T follicular helper cell (primary cell): Measurements from ENCODE around the gene ANKS1A.
"Not testable (repeated sequence)": the region's sequence is repeated elsewhere in the genome, so short reads cannot be mapped to it uniquely, and the experiment has no call there.

Source experiments
- DNase-seq: peaks from one replicate; pipeline ENCODE4 v3.0.0-alpha.2; 2020; ENCODE audit warnings: low read depth

Gene ANKS1A

DNA sequence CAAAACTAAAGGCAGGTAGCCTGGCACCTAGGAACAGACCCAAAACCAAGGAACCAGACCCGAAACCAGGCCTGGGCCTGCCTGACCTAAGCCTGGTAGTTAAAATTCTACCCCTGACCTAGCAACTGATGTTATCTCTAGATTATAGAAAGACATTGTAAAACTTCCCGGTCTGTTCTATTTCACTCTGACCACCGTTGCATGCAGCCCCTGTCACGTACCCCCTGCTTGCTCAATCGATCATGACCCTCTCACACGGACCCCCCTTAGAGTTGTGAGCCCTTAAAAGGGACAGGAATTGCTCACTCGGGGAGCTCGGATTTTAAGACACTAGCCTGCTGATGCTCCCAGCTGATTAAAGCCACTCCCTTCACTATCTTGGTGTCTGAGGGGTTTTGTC is 109.4 kb downstream of the ANKS1A start:
- DNase-seq, result not testable (repeated sequence)

DNA sequence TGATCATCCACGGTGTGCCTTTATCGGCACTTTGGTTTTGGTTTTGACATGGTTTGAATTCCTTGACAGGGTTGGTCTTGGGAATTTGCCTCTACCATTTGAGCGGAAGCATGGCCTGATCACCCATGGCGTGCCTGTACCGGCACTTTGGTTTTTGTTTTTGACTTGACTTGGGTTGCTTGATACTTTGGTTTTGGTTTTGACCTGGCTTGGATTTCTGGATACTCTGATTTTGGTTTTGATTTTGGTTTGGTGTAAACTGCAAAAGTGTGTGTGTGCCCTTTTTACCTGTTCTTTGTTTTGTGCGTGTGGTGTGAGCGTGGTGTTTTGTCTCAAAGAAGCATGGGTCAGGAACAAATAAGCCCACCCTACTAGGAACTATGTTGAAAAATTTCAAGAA is 110.1 kb downstream of the ANKS1A start:
- DNase-seq, result not testable (repeated sequence)

DNA sequence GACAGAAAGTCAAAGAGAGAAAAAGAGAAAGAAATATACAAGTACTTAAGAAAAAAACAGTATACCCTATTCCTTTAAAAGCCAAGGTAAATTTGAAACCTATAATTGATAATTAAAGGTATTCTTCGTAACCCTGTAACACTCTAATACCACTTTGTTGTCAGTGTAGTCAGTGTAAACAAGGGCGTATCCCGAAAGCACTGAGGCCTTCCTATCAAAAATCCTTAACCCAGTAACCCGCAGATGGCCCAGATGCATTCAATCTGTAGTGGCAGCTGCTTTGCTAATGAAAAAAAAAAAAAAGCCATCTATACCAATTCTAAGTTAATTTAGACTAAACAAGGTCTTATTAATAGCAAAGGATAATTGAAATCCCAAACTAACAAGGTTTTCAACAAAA is 110.9 kb downstream of the ANKS1A start:
- not testable (repeated sequence) for DNase-seq

DNA sequence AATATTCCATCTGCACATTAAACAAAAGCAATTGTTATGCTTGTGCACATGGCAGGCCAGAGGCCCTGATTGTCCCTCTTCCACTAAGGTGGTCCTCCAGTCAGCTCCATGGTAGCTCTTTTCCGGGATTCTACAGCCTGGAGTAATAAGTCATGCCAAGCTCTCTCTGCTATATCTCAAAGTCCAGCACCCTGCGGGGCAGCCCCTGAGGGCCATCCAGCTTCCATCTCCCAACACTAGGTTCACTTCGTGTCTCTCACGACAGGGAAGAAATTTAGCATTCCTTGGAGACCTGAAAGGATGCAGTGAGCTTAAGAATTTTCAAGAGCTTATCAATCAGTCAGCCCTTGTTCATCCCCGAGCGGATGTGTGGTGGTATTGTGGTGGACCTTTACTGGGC is 112.3 kb downstream of the ANKS1A start:
- not testable (repeated sequence) for DNase-seq

DNA sequence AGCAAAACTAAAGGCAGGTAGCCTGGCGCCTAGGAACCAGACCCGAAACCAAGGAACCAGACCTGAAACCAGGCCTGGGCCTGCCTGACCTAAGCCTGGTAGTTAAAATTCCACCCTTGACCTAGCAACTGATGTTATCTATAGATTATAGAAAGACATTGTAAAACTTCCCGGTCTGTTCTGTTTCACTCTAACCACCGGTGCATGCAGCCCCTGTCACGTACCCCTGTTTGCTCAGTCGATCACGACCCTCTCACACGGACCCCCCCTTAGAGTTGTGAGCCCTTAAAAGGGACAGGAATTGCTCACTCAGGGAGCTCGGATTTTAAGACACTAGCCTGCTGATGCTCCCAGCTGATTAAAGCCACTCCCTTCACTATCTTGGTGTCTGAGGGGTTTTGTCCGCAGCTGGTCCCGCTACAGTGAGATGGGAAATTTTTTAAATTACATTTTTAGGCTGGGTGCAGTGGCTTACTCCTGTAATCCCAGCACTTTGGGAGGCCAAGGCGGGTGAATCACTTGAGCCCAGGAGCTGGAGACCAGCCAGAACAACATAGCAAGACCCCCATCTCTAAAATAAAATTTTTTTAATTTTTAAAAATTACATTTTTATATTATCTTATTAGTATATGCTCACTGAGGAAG is 115.0 kb downstream of the ANKS1A start:
- not testable (repeated sequence) for DNase-seq

DNA sequence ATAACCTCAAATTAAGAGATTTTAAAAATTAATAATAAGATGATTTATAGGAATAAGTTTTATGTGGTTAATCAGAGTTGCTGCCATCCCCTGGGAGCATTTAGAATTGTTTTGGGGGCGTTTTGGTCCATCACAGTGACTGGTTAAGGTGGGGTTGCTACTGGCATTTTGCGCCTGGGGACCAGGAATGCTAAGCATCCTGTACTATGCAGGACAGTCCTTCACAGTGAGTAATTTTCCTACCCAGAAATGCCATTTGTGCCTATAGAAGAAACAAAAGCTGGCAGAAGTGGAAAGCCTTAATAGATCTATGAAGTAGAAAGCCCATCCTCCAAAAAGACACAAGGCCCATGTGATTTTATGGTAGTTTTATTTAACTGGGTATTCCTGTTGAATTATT is 118.0 kb downstream of the ANKS1A start:
- DNase-seq, result no peak

DNA sequence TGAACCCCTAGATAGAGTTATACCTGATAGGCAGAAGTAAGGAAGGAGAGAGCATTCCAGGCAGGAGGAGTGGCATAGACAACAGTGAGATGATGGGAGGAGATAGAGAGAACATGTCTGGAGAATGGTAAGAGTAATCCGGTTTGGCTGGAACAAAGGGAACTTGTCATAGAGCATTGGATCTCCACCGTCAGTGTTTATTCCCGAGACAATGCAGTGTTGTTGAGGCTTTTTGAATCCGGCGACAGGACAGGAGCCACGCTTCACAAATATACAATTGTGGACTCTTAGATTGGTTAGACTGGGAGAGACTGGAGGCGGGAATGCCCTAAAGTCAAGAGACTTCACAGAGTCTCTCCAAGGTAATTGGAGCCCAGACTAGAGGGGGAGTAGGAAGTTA is 119.8 kb downstream of the ANKS1A start:
- DNase-seq, result no peak

DNA sequence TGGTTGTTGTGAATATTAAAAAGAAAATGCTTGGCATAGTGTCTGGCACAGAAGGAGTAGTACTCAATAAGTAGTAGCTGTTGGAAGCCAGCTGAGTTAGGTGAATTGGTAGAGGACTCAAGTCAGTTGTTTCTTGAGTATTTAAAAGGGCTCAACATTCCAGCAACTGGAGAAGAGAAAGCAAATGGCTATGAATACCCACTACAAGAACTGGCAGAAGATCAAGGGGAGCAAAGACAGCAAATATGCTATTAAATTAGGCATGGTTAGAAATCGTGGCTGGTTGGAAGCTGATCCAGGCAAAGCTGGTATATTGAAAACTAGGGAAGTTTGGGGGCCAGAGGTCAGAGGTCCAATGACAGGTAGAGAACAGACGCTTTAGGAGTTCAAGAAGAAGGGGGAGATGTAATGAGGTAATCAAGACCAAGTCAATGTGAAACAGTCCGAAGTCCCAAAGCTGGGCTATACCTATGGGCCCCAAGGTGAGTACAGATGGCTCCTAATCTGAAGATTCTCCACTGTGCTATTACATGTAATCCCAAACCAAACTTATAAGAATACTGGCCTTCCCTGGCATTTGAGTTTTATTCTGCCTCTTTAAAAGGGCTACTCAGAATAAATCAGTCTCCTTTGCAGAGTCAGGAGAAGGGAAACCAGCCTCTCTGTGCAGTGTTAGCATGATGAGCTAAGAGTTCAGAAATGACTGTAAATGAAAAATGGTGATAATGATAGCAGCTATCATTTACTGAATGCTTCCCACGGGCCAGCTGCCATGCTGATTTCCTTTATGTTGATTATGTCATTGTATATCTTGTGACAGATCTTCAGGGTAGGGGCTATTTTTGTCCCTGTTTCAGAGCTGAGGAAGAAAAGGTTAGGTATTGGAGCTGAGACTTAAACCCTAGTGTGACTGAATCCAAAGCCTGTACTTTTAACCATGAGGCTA is 122.3 kb downstream of the ANKS1A start:
- no peak for DNase-seq

DNA sequence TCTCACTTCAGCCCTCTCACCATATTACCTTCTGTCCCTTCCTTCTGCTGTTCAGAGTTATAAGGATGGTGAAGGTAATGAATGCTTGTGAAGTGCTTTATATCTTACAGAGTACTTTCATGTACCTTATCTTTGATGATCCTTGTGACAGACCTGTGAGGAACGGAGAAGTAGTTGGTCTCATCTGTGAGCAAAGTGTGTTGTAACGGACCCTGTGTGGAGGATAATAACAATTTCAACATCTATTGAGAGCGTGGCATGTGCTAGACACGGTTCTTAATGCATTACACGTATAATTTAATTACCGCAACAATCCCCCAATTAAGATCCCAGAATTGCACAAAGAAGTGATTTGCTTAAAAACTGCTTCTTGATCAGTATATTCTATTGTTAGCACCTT is 124.6 kb downstream of the ANKS1A start:
- no peak for DNase-seq

DNA sequence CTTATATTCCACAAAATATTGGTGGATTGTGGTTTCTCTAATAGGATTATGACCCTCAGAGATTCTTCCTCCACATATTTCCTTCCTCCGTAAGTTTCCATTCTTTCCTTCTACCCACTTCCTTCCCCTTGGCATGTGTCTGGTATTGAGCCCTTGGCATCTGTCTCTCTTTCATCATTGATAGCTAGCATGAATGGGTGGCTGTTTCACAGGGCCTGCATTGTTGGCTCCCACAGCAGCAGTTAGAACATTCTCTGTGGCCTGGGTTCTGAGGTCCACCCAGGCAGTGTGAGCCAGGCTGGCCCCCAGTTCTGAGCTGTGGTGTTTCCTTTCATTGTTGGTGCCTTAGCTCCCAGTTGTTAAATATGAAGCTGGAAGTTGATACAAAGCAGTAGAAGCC is 125.3 kb downstream of the ANKS1A start:
- DNase-seq, result no peak

DNA sequence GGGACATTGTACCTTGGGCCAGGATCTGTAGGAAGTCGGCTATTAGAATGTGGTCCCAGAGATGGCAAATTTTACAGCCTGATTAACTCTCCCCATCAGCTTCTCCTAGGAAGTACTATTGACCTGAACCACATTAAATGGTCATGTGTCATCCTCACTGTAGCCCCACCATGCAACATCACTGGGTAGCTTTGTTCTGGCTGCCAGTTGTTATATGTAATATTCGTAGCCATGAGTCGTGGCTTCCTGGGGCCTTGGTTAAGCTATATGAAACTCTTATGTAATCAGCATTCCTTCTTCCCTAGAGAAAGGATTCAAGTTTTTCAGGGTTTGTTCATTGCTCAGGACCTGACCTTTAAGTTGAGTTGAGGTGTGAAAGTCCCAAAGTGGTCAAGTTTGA is 125.7 kb downstream of the ANKS1A start:
- no peak for DNase-seq

DNA sequence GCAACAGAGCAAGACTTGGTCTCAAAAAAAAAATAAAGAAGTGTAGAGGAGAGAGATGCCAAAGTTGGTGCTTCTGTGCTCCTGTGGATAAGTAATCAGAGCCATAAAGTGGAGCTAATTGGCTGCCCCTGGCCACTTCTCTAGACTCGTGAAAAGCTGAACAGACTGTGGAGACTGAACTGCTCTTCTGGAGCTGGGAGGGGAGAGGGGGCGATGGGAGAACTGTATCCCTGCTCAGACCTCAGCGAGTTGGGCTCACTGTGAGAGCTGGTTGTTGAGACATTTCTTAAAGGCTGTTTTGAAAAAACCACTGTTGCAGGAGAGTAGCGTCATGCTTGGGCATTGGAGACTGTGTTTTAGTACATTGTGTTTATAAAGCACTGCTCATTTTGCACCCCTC is 126.4 kb downstream of the ANKS1A start:
- no peak for DNase-seq

DNA sequence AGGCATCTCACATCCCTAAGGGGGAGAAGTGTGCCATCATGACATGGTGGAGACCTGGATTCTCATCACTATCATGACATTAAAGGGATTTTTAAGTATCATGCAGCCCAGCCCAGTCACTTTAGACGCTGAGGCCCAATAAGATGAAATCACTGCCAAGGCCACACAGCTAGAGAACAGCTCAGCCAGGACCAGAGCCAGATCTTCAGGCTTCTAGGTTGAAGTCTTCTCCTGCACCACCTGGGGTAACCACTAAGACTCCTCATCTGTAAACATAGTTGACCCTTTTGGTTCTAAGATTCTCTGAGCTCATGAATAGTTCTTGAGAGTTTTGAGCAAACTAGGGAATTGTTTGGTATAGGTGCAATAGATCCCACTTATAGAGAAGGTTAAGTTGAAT is 126.9 kb downstream of the ANKS1A start:
- DNase-seq, result no peak

DNA sequence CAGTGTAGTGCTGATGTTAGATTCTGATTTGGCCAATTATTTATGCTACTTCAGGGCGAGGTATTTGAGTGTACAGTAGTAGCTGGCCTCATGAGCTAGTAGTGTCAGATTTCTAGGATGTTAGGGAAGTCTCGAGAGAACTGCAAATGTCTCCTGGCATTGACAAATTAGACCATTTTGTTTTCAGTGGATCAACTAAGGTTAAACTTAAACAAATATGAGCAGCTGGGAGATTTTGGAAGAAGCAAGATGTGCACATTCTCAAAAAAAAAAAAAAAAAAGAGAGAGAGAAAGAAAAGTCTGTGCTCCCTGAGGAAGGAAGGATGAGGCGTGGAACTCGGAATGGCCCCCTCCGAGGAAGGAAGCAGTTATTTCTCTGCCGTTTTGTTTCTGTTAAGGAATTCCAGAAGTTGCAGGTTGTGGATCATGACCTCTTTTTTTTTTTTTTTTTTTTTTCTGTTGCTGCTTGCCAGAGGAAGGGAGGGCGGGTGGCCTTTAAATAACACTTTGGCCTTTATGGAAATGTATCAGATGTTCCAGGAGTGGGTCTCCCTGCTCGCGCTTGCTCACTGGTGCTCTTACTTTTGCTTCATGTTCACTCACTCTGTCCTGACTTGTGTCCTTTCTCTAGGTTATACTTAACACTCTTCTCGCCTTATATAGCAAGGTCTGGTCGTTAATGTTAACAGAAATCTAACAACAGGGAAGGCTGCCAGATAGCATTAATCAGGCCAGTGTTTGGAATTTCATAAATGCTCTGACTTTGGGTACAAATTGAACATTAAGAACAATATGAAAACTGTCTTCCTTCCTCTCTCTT is 127.7 kb downstream of the ANKS1A start:
- no peak for DNase-seq

DNA sequence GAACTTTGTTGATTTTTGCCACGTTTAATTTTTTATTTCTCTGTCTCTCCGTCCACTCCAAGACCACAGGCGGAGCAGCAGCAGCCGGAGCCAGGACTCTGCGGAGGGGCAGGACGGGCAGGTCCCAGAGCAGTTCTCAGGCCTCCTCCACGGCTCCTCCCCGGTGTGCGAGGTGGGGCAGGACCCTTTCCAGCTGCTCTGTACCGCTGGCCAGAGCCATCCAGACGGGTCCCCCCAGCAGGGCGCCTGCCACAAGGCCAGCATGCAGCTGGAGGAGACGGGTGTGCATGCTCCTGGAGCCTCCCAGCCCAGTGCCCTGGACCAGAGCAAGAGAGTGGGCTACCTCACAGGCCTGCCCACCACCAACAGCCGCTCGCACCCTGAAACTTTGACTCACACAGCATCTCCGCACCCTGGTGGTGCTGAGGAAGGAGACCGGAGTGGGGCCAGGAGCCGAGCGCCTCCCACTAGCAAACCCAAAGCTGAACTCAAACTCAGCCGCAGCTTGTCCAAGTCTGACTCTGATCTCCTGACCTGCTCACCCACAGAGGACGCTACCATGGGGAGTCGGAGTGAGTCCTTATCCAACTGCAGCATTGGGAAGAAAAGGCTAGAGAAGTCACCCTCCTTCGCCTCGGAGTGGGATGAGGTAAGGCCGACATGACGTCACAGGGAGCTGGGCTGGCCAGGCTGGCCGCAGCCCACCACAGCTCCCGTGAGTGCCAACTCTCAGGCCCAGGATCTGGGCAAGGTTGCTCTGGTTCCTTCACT is 128.5 kb downstream of the ANKS1A start:
- no peak for DNase-seq

DNA sequence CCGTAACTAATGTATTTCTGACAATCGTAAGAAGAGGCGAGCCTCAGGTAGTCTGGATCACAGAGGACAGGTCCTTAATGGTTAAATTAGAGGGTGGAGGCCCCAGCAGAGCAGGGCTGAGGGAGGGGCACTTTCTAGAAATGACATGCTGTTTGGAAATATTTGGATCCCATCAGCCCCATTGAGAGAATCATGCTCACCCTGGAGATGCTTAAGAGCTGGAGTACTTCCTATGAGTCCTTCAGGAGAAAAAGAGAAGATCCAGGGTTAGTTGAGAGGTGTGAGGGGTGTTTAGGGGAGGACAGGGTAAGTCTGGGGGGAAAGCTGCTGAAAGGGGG is 129.1 kb downstream of the ANKS1A start:
- DNase-seq, result no peak

DNA sequence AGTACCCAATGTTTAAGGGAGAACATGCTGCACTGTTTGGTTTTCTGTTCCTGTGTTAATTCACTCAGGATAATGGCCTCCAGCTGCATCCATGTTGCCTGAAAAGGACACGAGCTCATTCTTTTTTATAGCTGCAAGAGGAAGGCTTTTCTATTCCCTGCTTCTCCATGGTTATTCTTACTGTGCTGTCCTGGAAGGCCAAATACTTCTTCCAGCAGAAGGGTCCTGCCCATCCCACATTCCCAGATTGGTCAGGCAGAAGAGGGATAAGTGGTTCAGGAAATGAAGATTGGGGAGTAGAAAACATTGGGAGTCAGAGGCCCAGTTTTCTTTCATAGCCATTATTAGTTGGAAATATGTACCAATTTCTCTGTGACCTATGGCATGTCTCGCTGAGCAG is 129.7 kb downstream of the ANKS1A start:
- no peak for DNase-seq

DNA sequence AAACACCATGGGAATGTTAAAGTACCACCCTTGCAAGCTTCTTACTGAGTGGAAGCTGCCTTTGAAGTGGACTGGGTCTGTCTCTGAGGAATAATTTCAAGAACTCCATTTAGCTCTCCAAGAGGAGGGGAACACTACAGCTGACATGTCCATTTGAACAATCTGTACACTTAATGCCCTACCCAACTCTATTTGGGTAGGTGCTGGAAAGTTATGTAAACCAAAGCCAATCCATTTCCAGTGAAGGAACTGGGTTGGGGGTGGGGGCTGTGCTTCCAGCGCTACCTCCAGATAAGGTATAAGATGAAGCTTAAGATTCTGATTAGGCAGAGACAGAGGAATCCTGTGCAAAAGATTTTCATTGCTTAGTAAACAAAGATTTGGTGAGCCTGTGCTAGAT is 130.1 kb downstream of the ANKS1A start:
- no peak for DNase-seq

DNA sequence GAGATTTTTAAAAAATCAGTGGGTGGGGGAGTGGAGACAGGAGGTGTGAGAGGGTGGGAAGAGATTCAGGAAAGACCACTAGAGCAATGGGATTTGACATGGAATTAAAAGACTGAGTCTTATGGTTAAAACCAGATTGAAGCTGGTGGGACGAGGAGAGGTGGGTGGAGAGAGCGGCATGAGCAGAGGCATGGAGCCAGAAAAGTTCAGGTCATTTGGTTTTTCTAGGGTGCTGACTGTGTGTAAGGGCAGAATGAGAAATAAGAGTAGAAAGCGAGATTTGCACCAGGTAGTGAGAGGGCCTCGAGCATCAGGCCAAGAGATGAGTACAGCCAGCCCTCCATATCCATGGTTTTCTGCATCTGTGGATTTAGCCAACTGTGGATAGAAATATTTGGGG is 130.8 kb downstream of the ANKS1A start:
- no peak for DNase-seq

DNA sequence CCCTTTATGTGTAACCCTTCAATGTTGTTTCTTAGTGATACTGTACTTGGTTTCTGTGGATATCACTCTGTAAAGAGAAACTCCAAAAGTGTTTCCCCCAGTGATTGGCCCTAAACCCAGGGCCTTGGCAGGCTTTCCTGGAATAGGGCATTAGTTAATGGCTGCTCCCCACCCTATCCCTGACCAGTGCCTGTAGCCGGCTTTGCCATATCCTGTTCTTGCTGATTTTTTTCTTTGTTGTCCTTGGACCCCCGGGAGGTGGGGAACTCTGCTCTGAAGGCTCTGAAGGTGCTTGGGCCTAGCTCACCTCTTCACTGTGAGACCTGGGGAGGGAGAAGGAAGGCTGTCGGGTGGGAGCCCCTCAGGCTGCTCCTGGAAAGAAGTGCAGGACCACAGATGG is 131.9 kb downstream of the ANKS1A start:
- DNase-seq, result no peak

DNA sequence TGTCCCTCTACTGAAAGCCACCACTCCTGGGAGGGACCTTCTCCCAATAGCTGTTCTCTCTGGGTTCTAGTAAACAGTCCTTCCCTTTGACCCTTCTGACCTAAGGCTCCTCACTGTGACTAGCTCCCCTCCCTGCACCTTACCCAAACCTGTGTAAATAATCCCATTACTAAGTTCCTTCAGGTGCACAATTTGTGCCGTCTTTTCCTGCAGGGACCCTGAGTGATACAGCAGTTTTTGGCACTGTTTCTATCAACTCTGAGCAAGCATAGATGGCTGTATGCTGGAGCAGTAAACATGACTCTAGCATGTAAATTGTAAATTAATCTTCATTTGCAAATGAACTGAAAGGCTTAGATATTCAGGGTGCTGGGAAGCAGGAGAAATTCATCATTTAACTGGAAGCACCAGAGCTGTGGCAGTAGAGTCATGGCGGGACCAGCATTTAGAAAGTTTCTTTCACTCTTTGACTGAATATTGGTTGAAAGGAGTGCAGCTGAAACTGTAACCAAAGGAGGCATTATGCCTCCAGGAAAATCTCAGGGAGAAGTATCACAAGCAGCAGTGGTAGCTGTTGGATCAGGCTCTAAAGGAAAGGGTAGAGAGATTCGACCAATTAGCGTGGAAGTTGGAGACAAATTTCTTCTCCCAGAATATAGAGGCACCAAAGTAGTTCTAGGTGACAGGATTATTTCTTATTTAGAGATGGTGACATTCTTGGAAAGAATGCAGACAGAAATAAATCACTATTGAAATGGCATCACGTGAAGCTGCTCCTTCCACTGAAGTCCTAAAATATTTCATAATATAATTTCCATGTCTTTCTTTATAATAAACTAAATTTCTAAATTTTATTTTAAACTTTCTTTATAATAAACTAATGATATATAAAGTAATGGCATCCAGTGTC is 134.3 kb downstream of the ANKS1A start:
- DNase-seq, result no peak
